ENCODE measurements around the gene MRPL55.
"Not testable (repeated sequence)": the region's sequence is repeated elsewhere in the genome, so short reads cannot be mapped to it uniquely, and the experiment has no call there.

Gene MRPL55

DNA sequence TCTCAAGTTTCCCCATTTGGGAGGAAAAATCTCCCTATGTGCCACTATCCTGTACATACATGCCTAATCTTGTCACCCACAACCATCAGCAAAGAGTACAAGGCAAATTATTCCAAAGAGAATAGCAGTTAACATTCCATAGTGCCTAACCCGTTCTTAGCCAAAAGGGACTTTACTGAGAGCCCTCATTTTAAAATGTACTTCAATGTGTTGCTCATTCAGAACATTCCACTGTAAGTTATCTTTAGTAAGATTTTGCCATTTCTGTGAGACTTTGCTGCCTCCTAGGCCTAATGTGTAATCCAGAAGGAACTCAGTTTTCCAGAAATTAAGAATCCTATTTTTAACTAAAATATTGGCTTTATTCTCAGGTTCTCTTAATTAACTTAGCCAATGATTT, 11.3 kb upstream of the MRPL55 start:
- no peak for DNase-seq

- DNase-seq: no peak
These were observed 8.9 kb upstream of the MRPL55 start for GRCh38 chr1:228118040-228118439.

DNA sequence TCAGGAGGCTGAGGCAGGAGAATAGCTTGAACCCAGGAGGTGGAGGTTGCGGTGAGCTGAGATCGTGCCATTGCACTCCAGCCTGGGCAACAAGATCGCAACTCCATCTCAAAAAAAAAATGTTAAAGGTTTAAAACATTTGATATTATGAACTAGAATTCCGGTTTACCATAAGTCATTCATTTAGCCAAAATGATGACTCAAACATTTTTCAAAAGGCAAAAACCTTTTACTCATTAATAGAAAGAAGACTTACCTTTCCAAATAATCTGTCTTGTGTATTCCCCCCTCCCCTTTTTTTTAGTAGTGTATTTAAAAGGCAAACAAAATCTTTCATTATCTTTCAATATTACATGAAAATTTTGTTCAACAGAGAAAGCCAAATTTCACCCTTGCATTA, 8.2 kb upstream of the MRPL55 start:
- no peak for DNase-seq

DNA sequence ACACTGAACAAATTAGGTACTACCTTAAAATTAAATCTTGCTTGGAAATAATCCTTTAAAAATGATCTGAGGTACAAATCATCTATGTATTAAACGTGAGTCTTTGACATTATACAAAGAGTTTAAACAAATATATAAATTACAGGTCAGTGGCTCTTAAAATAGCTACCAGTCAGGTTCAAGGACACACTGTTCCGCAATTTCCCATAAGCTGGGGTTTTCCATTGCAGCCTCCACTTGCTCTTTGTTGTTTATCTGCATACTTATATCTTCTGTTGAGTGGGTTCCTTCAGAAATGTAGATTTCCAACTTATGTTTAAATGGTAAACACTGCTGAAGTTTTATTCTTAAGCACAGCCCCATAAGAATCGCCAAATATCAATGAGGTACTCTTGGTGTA, 5.7 kb upstream of the MRPL55 start:
- no peak for DNase-seq

DNA sequence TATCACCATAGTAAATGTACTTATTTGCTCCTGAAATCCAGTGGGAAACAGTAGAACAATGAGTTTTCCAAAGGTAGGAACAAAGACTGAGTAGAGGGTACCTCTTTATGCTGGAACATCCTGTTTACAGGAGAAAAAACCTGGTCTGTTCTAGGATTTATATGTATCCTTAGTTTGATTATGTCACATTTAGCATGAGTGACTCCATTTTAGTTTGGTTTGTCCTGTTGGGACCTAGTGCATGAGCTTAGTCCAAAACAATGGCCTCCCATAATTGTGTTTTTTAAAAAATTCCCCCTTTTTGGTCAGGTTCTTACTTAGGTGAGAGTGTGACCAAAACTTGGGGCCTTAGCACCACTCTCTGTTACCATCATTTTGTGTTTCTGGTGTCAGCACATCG, 3.5 kb upstream of the MRPL55 start:
- DNase-seq: no peak

GRCh38 chr1:228112167-228112566, 3.1 kb upstream of the MRPL55 start:
- DNase-seq: no peak

DNA sequence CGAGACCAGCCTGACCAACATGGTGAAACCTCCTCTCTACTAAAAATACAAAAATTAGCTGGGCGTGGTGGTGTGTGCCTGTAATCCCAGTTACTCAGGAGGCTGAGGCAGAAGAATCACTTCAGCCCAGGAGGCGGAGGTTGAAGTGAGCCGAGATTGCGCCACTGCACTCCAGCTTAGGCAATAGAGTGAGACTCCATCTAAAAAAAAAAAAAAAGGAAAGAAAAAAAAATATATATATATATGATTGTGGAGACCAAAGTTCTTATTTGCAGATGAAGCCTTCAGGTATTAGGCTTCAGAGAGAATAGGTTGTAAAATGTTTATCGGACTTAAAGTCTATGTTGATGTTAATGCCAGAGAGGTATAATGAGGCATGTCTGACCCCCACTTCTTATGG, 2.2 kb upstream of the MRPL55 start:
- DNase-seq: not testable (repeated sequence)

GRCh38 chr1:228110556-228110955, 1.5 kb upstream of the MRPL55 start:
- DNase-seq: no peak

- DNase-seq: no peak
These were observed 926 bp upstream of the MRPL55 start for GRCh38 chr1:228109962-228110488.

- no peak for DNase-seq
These were observed 392 bp downstream of the MRPL55 start for GRCh38 chr1:228108742-228109072.

GRCh38 chr1:228108055-228108690, 926 bp downstream of the MRPL55 start:
- DNase-seq: no peak

GRCh38 chr1:228107636-228108035, 1.5 kb downstream of the MRPL55 start:
- DNase-seq: no peak

- DNase-seq: no peak
These were observed 2.4 kb downstream of the MRPL55 start for GRCh38 chr1:228106800-228107054.

DNA sequence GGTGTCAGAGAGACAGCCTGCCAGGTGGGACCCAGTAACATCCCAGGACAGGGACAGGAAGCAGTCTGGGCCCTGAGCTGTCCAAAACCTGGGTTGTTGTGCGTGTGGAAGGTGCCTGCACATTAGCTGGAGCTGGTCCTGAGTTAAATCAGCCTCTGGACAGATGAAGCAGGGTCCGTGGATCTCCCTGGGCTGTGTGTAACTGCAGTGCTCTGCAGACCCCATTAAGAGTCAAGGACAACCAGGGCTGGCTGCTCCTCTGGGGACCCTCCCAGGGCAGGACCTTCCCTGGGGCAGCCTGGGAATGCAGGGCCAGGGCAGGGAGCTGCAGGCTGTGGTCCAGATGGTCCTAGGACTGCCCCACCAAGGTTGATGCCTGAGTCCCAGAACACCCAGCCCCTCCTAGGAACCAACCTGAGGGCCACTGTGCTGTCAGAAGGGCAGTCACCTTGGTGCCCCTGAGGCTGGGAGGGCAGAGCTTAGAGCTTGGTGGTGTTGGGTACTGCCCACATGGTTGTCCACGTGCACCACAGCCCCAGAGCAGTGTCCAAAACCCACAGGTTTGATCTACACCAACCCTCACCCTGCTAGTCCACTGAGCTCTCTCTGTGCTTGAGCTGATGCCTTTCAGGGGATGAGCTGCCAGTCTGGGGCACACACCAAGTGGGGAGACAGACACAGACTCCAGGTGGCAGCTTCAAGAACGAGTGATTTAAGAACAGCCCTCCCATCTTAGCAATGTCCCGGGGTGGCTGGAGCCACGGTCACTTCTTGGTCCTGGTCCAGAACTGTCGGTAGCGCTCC, 2.9 kb downstream of the MRPL55 start:
- DNase-seq: no peak

DNA sequence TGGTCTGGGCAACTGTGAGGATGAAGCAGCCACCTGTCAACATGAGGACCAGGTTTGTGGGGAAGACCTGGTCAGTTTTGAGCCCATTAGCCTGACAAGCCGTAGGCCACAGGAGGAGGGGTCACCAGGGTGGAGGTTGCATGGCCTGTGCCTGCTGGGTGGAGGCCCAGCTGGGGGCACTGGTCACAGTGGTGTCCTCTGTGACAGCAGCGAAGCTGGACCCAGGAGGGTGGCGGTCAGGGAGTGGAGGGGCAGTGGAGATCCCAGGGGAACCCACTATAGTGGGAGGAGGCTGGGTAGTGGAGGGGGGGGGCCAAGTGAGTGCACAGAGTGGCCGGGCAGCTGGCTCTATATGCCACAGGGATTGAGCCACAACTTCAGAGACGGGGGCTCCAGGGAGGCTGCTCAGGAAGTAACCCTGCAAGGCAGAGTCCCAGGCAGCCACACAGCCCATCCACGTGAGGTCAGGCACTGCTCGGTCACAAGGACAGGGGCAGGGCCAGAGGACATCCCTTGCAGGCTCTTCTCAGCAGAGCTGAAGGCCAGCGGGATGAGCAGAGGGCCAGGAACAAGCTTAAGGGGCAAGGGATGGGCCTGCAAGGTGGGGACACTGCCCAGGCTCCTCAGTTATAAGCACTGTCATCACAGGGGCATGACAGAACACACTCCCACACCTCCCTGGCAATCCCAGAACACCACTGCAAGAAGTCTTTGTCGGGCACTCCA, 3.7 kb downstream of the MRPL55 start:
- DNase-seq: no peak

GRCh38 chr1:228104526-228105269, 4.4 kb downstream of the MRPL55 start:
- DNase-seq: peak; percentile 48

DNA sequence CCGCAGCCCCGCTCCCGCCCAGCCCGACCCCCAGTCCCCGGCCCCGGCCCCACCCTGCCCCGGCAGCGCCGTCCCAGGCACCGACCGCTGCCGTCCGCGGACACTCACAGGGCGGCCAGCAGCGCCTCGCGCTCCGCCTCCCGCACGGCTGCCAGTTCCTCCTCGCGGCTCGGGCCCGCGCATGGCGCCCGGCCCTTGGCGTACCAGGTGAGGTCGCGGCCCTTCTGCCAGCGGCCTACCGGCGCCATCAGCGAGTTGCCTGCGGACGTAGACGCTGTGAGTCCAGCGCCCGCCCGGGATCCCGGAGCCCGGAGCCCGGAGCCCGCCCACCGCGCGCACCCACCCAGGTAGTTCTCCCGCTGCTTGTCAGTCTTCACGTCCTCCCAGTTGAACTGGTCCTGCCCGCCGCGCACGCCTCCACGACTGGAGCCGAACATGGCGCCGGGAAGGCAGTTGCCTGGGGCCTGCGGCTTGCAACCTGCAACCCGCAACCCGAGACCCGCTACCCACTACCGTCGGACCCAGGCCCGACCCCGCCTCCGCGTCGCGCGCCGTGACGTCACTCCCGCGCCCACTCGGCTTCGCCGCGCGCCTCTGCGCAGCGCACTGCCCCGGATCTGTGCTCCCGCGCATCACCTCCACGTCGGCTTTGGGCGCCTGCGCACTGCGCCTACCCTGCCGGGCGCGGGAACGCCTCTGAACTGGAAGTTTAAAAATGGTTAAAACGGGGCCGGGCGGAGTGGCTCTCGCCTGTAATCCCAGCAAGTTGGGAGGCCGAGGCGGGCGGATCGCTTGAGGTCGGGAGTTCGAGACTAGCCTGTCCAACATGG, 6.1 kb downstream of the MRPL55 start, which contains the start of gene C1orf35:
TSS of gene C1orf35 (minus strand) at position 535 of the 830 bp plus-strand sequence. CDS start at position 437, 98 bp downstream.
- DNase-seq: peak; percentile 92

DNA sequence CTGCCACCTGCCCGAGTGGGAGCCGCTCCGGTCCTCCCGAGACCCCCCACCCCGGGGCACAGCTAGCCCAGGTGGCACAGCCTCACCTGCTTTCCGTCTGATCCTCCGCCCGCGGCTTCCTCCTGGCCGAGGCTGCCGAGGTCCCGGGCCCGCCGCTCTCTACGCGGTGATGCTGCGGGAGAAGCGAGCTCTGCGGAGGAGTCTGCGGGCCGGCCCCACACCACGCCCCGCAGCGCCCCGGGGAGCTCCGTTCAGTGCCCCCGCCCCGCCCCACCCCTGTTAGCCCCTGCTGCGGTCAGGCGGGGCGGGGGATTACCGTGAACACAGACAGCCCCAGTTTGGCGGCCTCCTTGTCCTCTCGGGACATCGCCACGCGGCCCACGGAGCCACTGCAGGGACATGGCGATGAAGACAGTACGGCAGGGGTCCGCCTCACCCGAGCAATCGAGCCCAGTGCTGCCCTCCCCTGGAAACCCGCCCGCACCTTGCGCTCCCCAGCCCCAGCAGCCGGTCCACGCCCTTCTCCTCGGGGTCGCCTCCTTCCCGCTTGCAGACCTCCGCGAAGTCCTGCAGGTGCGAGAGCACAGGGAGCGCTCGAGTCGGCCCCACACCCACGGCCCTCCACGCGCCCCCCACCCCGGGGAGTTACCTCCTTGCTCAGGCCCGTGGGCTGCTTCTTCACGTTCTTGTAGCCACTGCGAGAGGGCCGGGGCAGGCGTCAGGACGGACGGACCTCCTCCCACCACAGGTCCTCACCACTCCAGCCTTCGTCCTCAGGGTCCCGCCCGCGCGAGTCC, 6.9 kb downstream of the MRPL55 start:
- no peak for DNase-seq

DNA sequence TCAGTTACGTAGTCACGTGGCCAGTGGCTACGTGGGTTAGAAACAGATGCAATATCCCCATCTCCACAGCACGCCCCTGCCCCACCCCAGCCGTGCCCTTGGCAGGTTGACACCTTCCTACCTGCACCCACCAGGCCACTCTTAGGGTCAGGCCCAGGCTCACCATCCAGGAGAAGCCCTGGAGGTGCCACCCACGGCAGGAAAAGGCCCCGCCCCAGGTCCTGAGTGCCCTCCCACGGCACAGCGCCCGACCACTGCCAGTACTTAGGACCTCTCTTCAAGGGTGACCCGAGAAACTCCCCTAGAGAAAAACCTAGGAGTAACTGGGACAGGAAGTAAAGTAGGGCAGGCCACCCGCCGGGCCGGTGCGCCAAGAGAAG, 7.5 kb downstream of the MRPL55 start:
- DNase-seq: no peak

DNA sequence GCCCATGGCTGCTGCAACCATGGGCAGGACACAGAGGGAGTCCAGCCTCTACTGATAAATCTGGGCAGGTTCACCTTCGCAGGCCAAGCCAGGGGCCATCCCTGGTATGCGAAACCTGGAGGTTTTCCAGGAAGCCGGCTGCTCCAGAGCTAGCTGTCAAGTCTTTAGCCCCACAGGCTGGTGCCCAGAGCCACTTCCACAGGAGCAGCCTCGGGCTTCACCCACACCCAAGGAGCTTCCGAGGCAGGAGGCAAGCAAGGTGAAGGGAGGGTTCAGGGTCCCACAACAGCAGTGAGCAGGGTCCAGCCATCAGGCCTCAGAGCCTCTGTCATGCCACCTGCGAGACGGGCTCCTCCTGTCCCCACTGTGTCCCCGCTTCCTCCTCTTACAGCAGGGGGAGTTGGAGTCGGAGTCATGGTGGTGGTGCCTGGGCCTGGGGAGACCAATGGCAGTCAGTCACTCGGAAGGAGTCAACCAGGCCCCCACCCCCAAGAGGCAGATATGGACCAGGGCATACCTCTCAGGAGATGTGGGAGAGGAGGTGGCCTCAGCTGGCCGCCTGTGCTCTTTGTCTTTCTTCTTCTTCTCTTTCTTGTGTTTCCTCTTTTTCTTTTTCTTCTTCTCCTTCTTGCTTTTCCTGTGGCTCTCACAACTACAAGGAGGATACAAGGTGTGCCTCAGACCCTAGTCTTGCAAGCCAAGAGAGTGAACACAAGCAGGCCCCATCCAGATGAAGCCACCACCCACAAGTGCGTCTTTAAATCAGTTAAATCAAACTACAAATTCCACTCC, 8.1 kb downstream of the MRPL55 start:
- no peak for DNase-seq

DNA sequence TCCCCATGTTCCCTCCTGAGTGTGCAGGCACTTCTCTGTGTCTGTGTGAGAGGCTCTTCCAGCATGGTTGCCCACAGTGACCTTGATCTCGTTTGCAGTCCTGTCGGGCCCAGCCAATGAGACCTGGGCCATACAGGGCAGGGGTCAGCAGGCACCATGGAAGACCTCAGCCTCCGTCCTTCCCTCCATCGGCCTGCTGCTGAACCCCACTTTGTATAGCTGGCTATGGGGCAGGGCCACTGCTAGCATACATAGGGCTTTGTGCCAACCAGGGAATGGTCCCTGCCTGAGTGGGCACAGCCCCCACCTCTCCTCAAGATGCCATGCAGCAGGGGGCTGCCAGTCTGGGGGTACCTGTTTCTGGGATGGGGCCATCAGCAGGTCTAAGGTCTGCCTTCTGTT, 9.8 kb downstream of the MRPL55 start:
- no peak for DNase-seq
